Measurements from ENCODE around the gene ELP5.

Gene ELP5

Small RNA genes within 50 kb of the gene (microRNA-seq; reads per million reads assigned to microRNA genes)
- gene MIR324 = 1,785 reads per million, percentile 90 among the genes with 10 or more reads in this experiment
